Endothelial cell of umbilical vein (primary cell): ENCODE measurements around the gene FGFRL1. TPM values are rescaled to one million over a fixed set of nuclear protein-coding genes. Genes with fewer than 3 reads are reported as not detected.

ENCODE experiments used
- BruUV-seq: library from RNA; stranded (reverse); fragments of 400-500 nt; replicated peaks from 2 replicates; lab custom pipeline; 2021; lab: Mats Ljungman, UMichigan
- CTCF ChIA-PET: fragments of 300-600, 350-600 bp; sonication (Branson Sonifier 250); formaldehyde crosslinking; loops from one replicate; lab custom pipeline; 2021; ENCODE audit warnings: antibody characterized with exemption, inconsistent platforms; lab: Charles Lee
- POLR2A ChIA-PET: fragments of 300-600, 350-600 bp; sonication (Branson Sonifier 250); formaldehyde crosslinking; loops from one replicate; lab custom pipeline; 2021; ENCODE audit warnings: antibody characterized with exemption, inconsistent platforms; lab: Charles Lee
- DNase-seq: peaks from one replicate; pipeline ENCODE4 v3.0.0-alpha.2; 2011; ENCODE audit warnings: low read depth, low spot score
- FAIRE-seq: peaks from 2 replicates; lab custom pipeline; 2011; peaks lifted over from hg19 to GRCh38; lab: Jason Lieb, UNC
- H2AFZ ChIP-seq: 2 replicates; pipeline ENCODE4 v1.6.0; 2012; ENCODE audit warnings: low read depth, low read length, control low read depth, inconsistent platforms
- H3K27ac ChIP-seq: 2 replicates; pipeline ENCODE4 v1.5.1; 2011; ENCODE audit warnings: low read depth, mild to moderate bottlenecking, control low read depth, low read length, moderate library complexity; ENCODE audit not compliant: insufficient read depth
- H3K27me3 ChIP-seq, 2 experiments: 2 replicates each; pipeline versions ENCODE4 v1.6.0 to v1.6.1; 2011; ENCODE audit warnings: low read length in 2 of 2, mixed read lengths in 1 of 2; ENCODE audit not compliant: control insufficient read depth in 2 of 2, insufficient read depth in 2 of 2
- H3K36me3 ChIP-seq, 2 experiments: 2 replicates in 1 of 2; 3 replicates in 1 of 2; pipeline ENCODE4 v1.5.1; 2011; ENCODE audit warnings: low read length in 2 of 2, mild to moderate bottlenecking in 1 of 2, moderate library complexity in 1 of 2; ENCODE audit not compliant: control insufficient read depth in 2 of 2, insufficient read depth in 2 of 2; ENCODE audit errors: extremely low read depth in 1 of 2
- H3K4me1 ChIP-seq: 3 replicates; pipeline ENCODE4 v1.5.1; 2011; ENCODE audit warnings: mild to moderate bottlenecking, low read length; ENCODE audit not compliant: control insufficient read depth, insufficient read depth; ENCODE audit errors: extremely low read depth
- H3K4me2 ChIP-seq: 2 replicates; pipeline ENCODE4 v1.6.1; 2011; ENCODE audit warnings: low read length, control low read depth, mixed read lengths; ENCODE audit not compliant: insufficient read depth
- H3K4me3 ChIP-seq, 3 experiments: fragments of 200-600 bp in 1 of 3; sonication (generic), shearing (Covaris generic) in 1 of 3; replicated peaks in 1 of 3; 2 replicates each; pipeline ENCODE4 v1.5.1; 2011 to 2016; ENCODE audit warnings: control low read depth in 3 of 3, low read length in 3 of 3, mild to moderate bottlenecking in 2 of 3, inconsistent platforms in 1 of 3, low read depth in 1 of 3, moderate library complexity in 1 of 3; ENCODE audit not compliant: insufficient read depth in 1 of 3
- H3K79me2 ChIP-seq: 2 replicates; pipeline ENCODE4 v1.6.0; 2012; ENCODE audit warnings: low read length, inconsistent platforms; ENCODE audit not compliant: control insufficient read depth, insufficient read depth
- H3K9ac ChIP-seq: replicated peaks from 2 replicates; pipeline ENCODE3; 2011; ENCODE audit warnings: low read length, control low read depth; ENCODE audit not compliant: insufficient read depth; ENCODE audit errors: extremely low read depth
- H3K9me1 ChIP-seq: replicated peaks from 3 replicates; pipeline ENCODE4 v1.6.0; 2011; ENCODE audit warnings: mild to moderate bottlenecking, low read length; ENCODE audit not compliant: control insufficient read depth, insufficient read depth; ENCODE audit errors: extremely low read depth
- H3K9me3 ChIP-seq: replicated peaks from 2 replicates; pipeline ENCODE4 v1.5.1; 2012; ENCODE audit warnings: low read length, inconsistent platforms; ENCODE audit not compliant: control insufficient read depth, insufficient read depth
- H4K20me1 ChIP-seq: replicated peaks from 2 replicates; pipeline ENCODE3; 2011; ENCODE audit warnings: mild to moderate bottlenecking, low read length; ENCODE audit not compliant: control insufficient read depth, insufficient read depth; ENCODE audit errors: extremely low read depth
- EZH2 ChIP-seq: IDR thresholded peaks from 2 replicates; pipeline ENCODE4 v1.6.1; 2012; ENCODE audit warnings: borderline replicate concordance, low read depth, mild to moderate bottlenecking, moderate library complexity, low read length, inconsistent platforms; ENCODE audit not compliant: severe bottlenecking
- FOS ChIP-seq: IDR thresholded peaks from 2 replicates; pipeline ENCODE4 v1.6.1; 2011; ENCODE audit warnings: mild to moderate bottlenecking, low read length, moderate library complexity, borderline replicate concordance; ENCODE audit not compliant: insufficient read depth
- GATA2 ChIP-seq: IDR thresholded peaks from 2 replicates; pipeline ENCODE4 v1.7.0; 2011; ENCODE audit warnings: low read depth, mild to moderate bottlenecking, moderate library complexity, mixed read lengths, low read length; ENCODE audit not compliant: insufficient read length, insufficient read depth
- JUN ChIP-seq: IDR thresholded peaks from 2 replicates; pipeline ENCODE4 v1.6.1; 2011; ENCODE audit warnings: borderline replicate concordance, low read depth; ENCODE audit not compliant: insufficient read length, insufficient read depth
- MYC ChIP-seq: IDR thresholded peaks from one replicate; pipeline ENCODE4 v1.6.1; 2011; ENCODE audit warnings: mild to moderate bottlenecking, low read depth, low read length
- POLR2A ChIP-seq: IDR thresholded peaks from 2 replicates; pipeline ENCODE4 v1.6.1; 2012; ENCODE audit warnings: low read depth, mild to moderate bottlenecking, control low read depth, low read length
- POLR2AphosphoS5 ChIP-seq: IDR thresholded peaks from 2 replicates; pipeline ENCODE4 v1.6.1; 2012; ENCODE audit warnings: low read depth, mild to moderate bottlenecking, control low read depth, low read length, moderate library complexity; ENCODE audit not compliant: insufficient read depth
- dilution Hi-C: fragments of 300-500 bp; cut with MboI; formaldehyde crosslinking; loops from one replicate; pipeline ENCODE4 v1.15.0; 2019; ENCODE audit warnings: low sequenced_read_pairs; ENCODE audit not compliant: extremely low pct_ligation_motif_present
- intact Hi-C: fragments of 100-400 bp; cut with micrococcal nuclease; formaldehyde crosslinking; loops from one replicate; pipeline ENCODE4 v1.10.0; 2022
- polyA plus RNA-seq, 4 experiments: library from polyadenylated mRNA; depleted of rRNA in 3 of 4; stranded (reverse) in 3 of 4; unstranded in 1 of 4; fragments of >200 nt; gene quantifications; 2 replicates each; pipeline versions ENCODE4 v1.2.1 to v1.2.3, GENCODE V29; 2011 to 2012; ENCODE audit warnings: missing spikeins in 1 of 4
- total RNA-seq: library from RNA; stranded (reverse); gene quantifications from 2 replicates; pipeline ENCODE4 v1.2.3, GENCODE V29; 2021
- TF ChIP-seq, protein P1 (sequence below): IDR thresholded peaks from 2 replicates; pipeline ENCODE4 v1.6.1; 2011; ENCODE audit not compliant: insufficient read depth, insufficient read length
- TF ChIP-seq, protein P2 (sequence below), 2 donors: IDR thresholded peaks; 1 replicate in 1 of 2; 2 replicates in 1 of 2; pipeline ENCODE4 v1.5.1; 2011; ENCODE audit warnings: low read length in 2 of 2, mild to moderate bottlenecking in 2 of 2, moderate library complexity in 2 of 2, control low read depth in 1 of 2, inconsistent platforms in 1 of 2, low read depth in 1 of 2; ENCODE audit not compliant: insufficient read depth in 1 of 2; ENCODE audit errors: extremely low read depth in 1 of 2

The FGFRL1 gene
- total and polyA plus RNA-seq, 2 donors (not counting 3 experiments of a cell fraction or from before 2014, with no cell fraction given) = 33.3 to 74.6 TPM

DNA sequence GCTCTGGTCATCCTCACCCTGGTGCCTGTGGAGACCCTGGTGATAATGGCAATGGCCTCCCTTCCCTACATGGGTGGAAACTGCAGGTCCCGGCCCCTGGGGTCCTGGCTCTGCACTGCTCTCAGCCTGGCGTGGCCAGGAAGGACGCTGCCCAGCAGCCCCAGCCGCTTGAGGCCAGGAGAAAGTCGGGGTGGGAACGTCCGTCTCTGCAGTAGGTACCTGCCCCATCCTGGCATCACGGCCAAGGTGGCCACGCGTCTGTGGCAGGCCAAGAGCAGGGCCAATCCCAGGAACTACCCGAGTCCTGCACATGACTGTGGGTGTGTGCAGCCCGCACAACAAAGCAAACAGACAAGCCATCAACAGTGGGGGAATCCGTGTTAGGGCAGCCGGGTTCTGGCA, 33.8 kb downstream of the FGFRL1 start:
- Histone ChIP-seq H3K36me3 (no peaks in the 10 kb centered on the region), H3K4me2 (no peak overlapping the region), H3K4me3 (no peak overlapping the region), H3K27me3 (no peaks in the 10 kb centered on the region), H3K4me1 (peaks cover 30% of the 10 kb centered on the region), H3K9me3 (no peaks in the 10 kb centered on the region), H3K9me1 (no peaks in the 10 kb centered on the region), H3K79me2 (no peaks in the 10 kb centered on the region), H4K20me1 (no peaks in the 10 kb centered on the region), H2AFZ (no peak overlapping the region), H3K27ac (no peak overlapping the region), H3K9ac (no peak overlapping the region)
- BruUV-seq = no TSS peak
- ChIA-PET POLR2A (no interaction called here), CTCF (no interaction called here)
- DNase-seq = no peak
- FAIRE-seq = no peak
- dilution Hi-C loops (no loop called here), intact Hi-C loops (loop anchor here (5.0 kb wide), 1 partner anchor 263 kb away; no protein-coding TSS in a partner anchor)
- TF ChIP-seq EZH2 (no peak), JUN (no peak), FOS (no peak), MYC (no peak), POLR2AphosphoS5 (no peak), POLR2A (no peak), GATA2 (no peak)
- TF ChIP-seq, protein P1, sequence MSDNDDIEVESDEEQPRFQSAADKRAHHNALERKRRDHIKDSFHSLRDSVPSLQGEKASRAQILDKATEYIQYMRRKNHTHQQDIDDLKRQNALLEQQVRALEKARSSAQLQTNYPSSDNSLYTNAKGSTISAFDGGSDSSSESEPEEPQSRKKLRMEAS = no peak
- TF ChIP-seq, protein P2, sequence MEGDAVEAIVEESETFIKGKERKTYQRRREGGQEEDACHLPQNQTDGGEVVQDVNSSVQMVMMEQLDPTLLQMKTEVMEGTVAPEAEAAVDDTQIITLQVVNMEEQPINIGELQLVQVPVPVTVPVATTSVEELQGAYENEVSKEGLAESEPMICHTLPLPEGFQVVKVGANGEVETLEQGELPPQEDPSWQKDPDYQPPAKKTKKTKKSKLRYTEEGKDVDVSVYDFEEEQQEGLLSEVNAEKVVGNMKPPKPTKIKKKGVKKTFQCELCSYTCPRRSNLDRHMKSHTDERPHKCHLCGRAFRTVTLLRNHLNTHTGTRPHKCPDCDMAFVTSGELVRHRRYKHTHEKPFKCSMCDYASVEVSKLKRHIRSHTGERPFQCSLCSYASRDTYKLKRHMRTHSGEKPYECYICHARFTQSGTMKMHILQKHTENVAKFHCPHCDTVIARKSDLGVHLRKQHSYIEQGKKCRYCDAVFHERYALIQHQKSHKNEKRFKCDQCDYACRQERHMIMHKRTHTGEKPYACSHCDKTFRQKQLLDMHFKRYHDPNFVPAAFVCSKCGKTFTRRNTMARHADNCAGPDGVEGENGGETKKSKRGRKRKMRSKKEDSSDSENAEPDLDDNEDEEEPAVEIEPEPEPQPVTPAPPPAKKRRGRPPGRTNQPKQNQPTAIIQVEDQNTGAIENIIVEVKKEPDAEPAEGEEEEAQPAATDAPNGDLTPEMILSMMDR (IDR thresholded peaks at IDR 0.05; ENCODE audit: extremely low read depth in 1 of 2, insufficient read depth in 1 of 2, low read depth in 1 of 2, low read length in 2 of 2) = no peak
